Measurements from ENCODE around the gene PTPN18.

GRCh38 chr2:130359466-130359865 lies 3.6 kb downstream of the PTPN18 start:
- TF ChIP-seq CTCF (IDR thresholded peaks at IDR 0.05; ENCODE audit: extremely low read depth in 1 of 2, insufficient read depth in 1 of 2, low read depth in 1 of 2, low read length in 2 of 2) (no peak), POLR2A (IDR thresholded peaks at IDR 0.05; ENCODE audit: low read depth, low read length) (no peak), EZH2 (IDR thresholded peaks at IDR 0.05; ENCODE audit: borderline replicate concordance, low read depth, low read length, severe bottlenecking) (no peak), JUN (IDR thresholded peaks at IDR 0.05; ENCODE audit: borderline replicate concordance, insufficient read depth, insufficient read length, low read depth) (no peak), POLR2AphosphoS5 (IDR thresholded peaks at IDR 0.05; ENCODE audit: insufficient read depth, low read depth, low read length) (no peak), GATA2 (IDR thresholded peaks at IDR 0.05; ENCODE audit: insufficient read depth, insufficient read length, low read depth, low read length) (no peak), MAX (IDR thresholded peaks at IDR 0.05; ENCODE audit: insufficient read depth, insufficient read length) (no peak), MYC (IDR thresholded peaks at IDR 0.05; ENCODE audit: low read depth, low read length) (no peak), FOS (IDR thresholded peaks at IDR 0.05; ENCODE audit: borderline replicate concordance, insufficient read depth, low read length) (no peak)
